ENCODE data around the gene BICDL1. TPM values are rescaled to one million over a fixed set of nuclear protein-coding genes. Genes with fewer than 3 reads are reported as not detected.
A peak's percentile ranks its signal among the peaks of the same experiment; 100 is the strongest.

BICDL1 gene
- total RNA-seq, 1 experiment from 2014 or later: 18.2 TPM

DNA sequence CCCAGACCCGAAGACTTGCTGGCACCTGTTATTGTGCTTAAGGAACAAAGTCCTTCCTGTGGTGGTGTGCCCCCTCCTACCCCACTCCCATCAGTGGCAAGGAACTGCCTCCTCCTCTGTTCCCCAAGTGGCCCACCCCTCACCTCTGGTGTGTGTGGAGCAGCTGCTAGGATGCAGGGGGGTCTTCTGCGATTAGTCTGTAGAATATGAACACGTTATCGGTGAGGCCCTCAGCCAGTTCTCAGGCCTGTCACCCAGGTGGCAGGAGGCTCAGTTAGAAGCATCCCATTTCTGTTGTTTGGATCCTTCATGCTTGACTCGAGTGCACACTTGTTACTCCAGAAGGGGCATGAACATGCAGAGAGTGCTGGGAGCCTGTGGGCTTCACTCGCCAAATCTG is 88.2 kb downstream of the BICDL1 start (continued):
- TF ChIP-seq CTCF (IDR thresholded peaks at IDR 0.05 in 2 of 3, conservative IDR thresholded peaks at IDR 0.05 in 1 of 3; ENCODE audit: borderline replicate concordance in 1 of 3, insufficient read depth in 1 of 3, low read depth in 2 of 3, low read length in 2 of 3): no peak
- TF ChIP-seq EGR1 (IDR thresholded peaks at IDR 0.05; ENCODE audit: low read depth): no peak
- TF ChIP-seq FOSL1 (IDR thresholded peaks at IDR 0.05; ENCODE audit: low read depth): no peak
- TF ChIP-seq ZBTB33 (IDR thresholded peaks at IDR 0.05; ENCODE audit: extremely low read depth, insufficient replicate concordance, low read length): no peak
- no peak for TF ChIP-seq TCF7L2 (IDR thresholded peaks at IDR 0.05; ENCODE audit: borderline replicate concordance, extremely low read depth, insufficient read depth, insufficient read length)
- TF ChIP-seq ZNF274 (IDR thresholded peaks at IDR 0.05; ENCODE audit: low read depth, low read length): no peak
- no peak for TF ChIP-seq EZH2phosphoT487 (IDR thresholded peaks at IDR 0.05; ENCODE audit: borderline replicate concordance)

DNA sequence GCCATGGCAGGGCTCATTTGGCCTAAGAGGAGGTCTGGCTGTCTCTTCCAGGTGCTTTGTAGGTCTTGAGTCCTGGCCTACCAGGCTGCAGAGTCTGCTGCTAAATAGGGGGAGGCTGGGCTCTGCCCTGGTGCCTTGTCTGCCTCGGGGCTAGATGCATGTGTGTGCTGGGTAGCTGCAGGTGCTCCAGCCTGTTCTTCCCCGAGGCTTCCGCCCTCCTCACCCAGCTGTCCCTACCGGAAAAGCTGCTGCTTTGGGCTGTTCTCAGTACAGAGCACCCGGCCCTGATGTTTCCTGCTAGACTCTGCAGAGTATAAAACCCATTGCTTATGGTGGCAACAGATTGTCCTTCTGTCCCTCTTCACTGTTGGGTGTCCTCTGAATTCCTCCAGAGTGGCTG is 89.8 kb downstream of the BICDL1 start:
- intact Hi-C loops (cut with micrococcal nuclease): no loop called here

More for the DNA sequence above, 89.8 kb downstream of the BICDL1 start:
- RAD21 ChIA-PET (ENCODE audit: low non-redundant PET in 1 of 2, low total read pairs in 2 of 2, uncharacterized antibody in 2 of 2, unreplicated experiment in 2 of 2): no interaction called here
- H3K36me3 ChIP-seq (ENCODE audit: control insufficient read depth in 1 of 2, insufficient read depth in 2 of 2, low read length in 2 of 2): no peaks in the 10 kb centered on the region
- H3K9ac ChIP-seq (ENCODE audit: low read length): peak overlapping the region; percentile 17; the same call in 1 of the 2 replicates
- no peaks in the 10 kb centered on the region for H3K9me3 ChIP-seq (ENCODE audit: control insufficient read depth in 1 of 2, insufficient read depth in 1 of 2, low read depth in 1 of 2, low read length in 2 of 2)
- DNase-seq (ENCODE audit: low read depth, low spot score) (no peak), ATAC-seq (peak; percentile 43)
- H3K4me1 ChIP-seq (ENCODE audit: control insufficient read depth in 1 of 2, insufficient read depth in 2 of 2, low read length in 2 of 2): peaks cover 17 to 22% of the 10 kb centered on the region in 2 experiments
- POLR2A ChIA-PET: no interaction called here
- BruUV-seq (replicated peaks): no TSS peak
- H3K4me2 ChIP-seq (ENCODE audit: low read length): peak overlapping the region; percentile 60
- no peak overlapping the region for H2AFZ ChIP-seq (ENCODE audit: low read depth, low read length, poor library complexity, severe bottlenecking)
- no peaks in the 10 kb centered on the region for H3K79me2 ChIP-seq (ENCODE audit: insufficient read depth, low read length)
- CTCF ChIA-PET: no interaction called here
- no peaks in the 10 kb centered on the region for H3K27me3 ChIP-seq (ENCODE audit: insufficient read depth, low read length)
- no peaks in the 10 kb centered on the region for H4K20me1 ChIP-seq (ENCODE audit: insufficient read depth)
- H3K4me3 ChIP-seq (replicated peaks in 1 of 2; ENCODE audit: low read depth in 1 of 2, low read length in 2 of 2): 0 out of 4 replicates have a peak overlapping the region, but pooled peaks of 1 of the 2 experiments have one; percentile 16
- TF ChIP-seq TCF7L2 (IDR thresholded peaks at IDR 0.05; ENCODE audit: borderline replicate concordance, extremely low read depth, insufficient read depth, insufficient read length) (no peak), RAD21 (IDR thresholded peaks at IDR 0.05; ENCODE audit: low read depth) (no peak), YY1 (IDR thresholded peaks at IDR 0.05; ENCODE audit: extremely low read depth, insufficient replicate concordance, low read depth, low read length) (no peak)
- H3K9me2 ChIP-seq (ENCODE audit: insufficient read depth): no peaks in the 10 kb centered on the region
- no peak overlapping the region for H3K27ac ChIP-seq (ENCODE audit: low read depth, low read length)
